Measurements from ENCODE around the gene PPM1M.

PPM1M gene

DNA sequence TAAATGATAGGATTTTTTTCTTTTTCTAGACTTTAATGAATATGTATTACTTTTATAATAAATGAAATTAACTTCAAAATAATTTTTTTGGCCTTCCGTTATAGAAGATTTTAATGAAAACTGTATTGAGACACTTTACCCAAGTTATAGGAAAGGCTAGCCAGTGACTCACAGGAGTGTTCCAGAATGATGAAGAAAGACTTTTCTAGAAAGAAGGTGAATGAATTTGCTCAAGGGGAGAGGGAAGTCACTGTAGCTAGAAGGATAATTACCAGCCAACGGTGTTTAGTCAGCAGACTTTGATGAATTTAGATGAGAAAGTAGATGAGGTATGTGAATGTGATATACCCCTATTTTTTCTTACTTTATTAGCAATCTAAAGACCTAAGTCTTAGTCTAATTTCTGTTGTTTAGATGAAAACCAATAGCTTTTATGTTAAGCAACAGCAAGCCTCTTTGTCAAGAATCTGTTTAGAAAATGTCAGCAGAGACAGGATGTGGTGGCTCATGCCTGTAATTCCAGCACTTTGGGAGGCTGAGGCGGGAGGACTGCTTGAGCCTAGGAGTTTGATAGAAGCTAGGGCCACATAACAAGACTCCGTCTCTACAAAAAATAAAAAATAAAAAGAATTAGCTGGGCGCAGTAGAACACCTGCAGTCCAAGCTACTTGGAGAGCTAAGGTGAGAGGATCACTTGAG lies 44.4 kb upstream of the PPM1M start:
- Histone ChIP-seq H3K4me1 (ENCODE audit: insufficient read depth, low read length, severe bottlenecking) (peaks cover 27% of the 10 kb centered on the region), H3K4me2 (ENCODE audit: low read length) (no peak overlapping the region), H3K9ac (ENCODE audit: low read length) (no peak overlapping the region)

DNA sequence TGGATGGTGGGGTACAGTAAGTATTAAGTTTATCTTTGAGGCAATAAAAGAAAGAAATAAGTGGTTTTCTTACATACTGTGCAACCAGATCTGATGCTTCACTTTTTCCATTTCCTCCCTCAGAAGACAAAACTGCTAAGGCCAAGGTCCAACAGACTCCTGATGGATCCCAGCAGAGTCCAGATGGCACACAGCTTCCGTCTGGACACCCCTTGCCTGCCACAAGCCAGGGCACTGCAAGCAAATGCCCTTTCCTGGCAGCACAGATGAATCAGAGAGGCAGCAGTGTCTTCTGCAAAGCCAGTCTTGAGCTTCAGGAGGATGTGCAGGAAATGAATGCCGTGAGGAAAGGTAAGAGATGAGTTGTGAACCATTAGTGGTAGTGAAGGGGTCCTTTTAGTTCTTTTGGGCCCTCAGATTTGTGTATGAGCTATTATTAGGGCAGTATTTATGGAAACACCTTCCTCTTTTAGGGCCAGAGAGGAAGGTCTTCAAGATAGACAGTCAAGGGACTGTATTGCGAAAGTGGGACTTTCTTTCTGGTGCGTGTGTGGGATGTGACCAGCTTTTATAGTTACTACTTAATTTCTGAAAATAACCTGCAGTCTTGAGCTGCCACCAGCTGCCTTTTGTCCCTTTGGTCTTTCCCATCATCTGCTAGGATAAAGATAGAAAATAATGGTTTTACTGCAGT lies 43.0 kb upstream of the PPM1M start:
- Histone ChIP-seq H3K27ac (ENCODE audit: low read depth, low read length, poor library complexity, severe bottlenecking) (no peak overlapping the region), H2AFZ (ENCODE audit: low read length) (no peak overlapping the region), H4K20me1 (ENCODE audit: insufficient read depth, low read length) (no peaks in the 10 kb centered on the region), H3K4me3 (ENCODE audit: low read depth, low read length, poor library complexity, severe bottlenecking) (no peak overlapping the region), H3K27me3 (ENCODE audit: insufficient read depth, low read length) (no peaks in the 10 kb centered on the region), H3K9me2 (ENCODE audit: low read depth, low read length) (no peaks in the 10 kb centered on the region), H3K4me2 (ENCODE audit: low read length) (no peak overlapping the region), H3K9me3 (ENCODE audit: low read length) (no peaks in the 10 kb centered on the region), H3F3A (ENCODE audit: insufficient read depth, low read length) (no peaks in the 10 kb centered on the region), H3K9ac (ENCODE audit: low read length) (no peak overlapping the region), H3K36me3 (ENCODE audit: insufficient read depth, low read length) (peaks cover 73% of the 10 kb centered on the region), H3K4me1 (ENCODE audit: insufficient read depth, low read length, severe bottlenecking) (peaks cover 23% of the 10 kb centered on the region), H3K79me2 (ENCODE audit: insufficient read depth, low read length) (no peaks in the 10 kb centered on the region)
- TF ChIP-seq CTCF (IDR thresholded peaks at IDR 0.05; ENCODE audit: low read length) (no peak), EZH2 (IDR thresholded peaks at IDR 0.05; ENCODE audit: borderline replicate concordance, low read length) (no peak)

More for the DNA sequence above, 44.4 kb upstream of the PPM1M start:
- Histone ChIP-seq H3F3A (ENCODE audit: insufficient read depth, low read length) (no peaks in the 10 kb centered on the region), H3K79me2 (ENCODE audit: insufficient read depth, low read length) (no peaks in the 10 kb centered on the region), H3K27ac (ENCODE audit: low read depth, low read length, poor library complexity, severe bottlenecking) (no peak overlapping the region), H3K9me3 (ENCODE audit: low read length) (no peaks in the 10 kb centered on the region), H3K27me3 (ENCODE audit: insufficient read depth, low read length) (no peaks in the 10 kb centered on the region), H3K4me3 (ENCODE audit: low read depth, low read length, poor library complexity, severe bottlenecking) (no peak overlapping the region), H3K36me3 (ENCODE audit: insufficient read depth, low read length) (peaks cover 62% of the 10 kb centered on the region), H3K9me2 (ENCODE audit: low read depth, low read length) (no peaks in the 10 kb centered on the region), H2AFZ (ENCODE audit: low read length) (no peak overlapping the region), H4K20me1 (ENCODE audit: insufficient read depth, low read length) (no peaks in the 10 kb centered on the region)
- TF ChIP-seq CTCF (IDR thresholded peaks at IDR 0.05; ENCODE audit: low read length) (no peak), EZH2 (IDR thresholded peaks at IDR 0.05; ENCODE audit: borderline replicate concordance, low read length) (no peak)

GRCh38 chr3:52203701-52204100 lies 41.9 kb upstream of the PPM1M start:
- H3F3A ChIP-seq (ENCODE audit: insufficient read depth, low read length): no peaks in the 10 kb centered on the region
- no peak overlapping the region for H2AFZ ChIP-seq (ENCODE audit: low read length)
- H3K27me3 ChIP-seq (ENCODE audit: insufficient read depth, low read length): no peaks in the 10 kb centered on the region
- H3K36me3 ChIP-seq (ENCODE audit: insufficient read depth, low read length): peaks cover 85% of the 10 kb centered on the region
- H3K4me3 ChIP-seq (ENCODE audit: low read depth, low read length, poor library complexity, severe bottlenecking): no peak overlapping the region
- H3K27ac ChIP-seq (ENCODE audit: low read depth, low read length, poor library complexity, severe bottlenecking): no peak overlapping the region
- TF ChIP-seq EZH2 (IDR thresholded peaks at IDR 0.05; ENCODE audit: borderline replicate concordance, low read length) (no peak), CTCF (IDR thresholded peaks at IDR 0.05; ENCODE audit: low read length) (no peak)
- H3K79me2 ChIP-seq (ENCODE audit: insufficient read depth, low read length): no peaks in the 10 kb centered on the region
- H3K9me2 ChIP-seq (ENCODE audit: low read depth, low read length): no peaks in the 10 kb centered on the region
- no peak overlapping the region for H3K4me2 ChIP-seq (ENCODE audit: low read length)
- H4K20me1 ChIP-seq (ENCODE audit: insufficient read depth, low read length): no peaks in the 10 kb centered on the region
- H3K9ac ChIP-seq (ENCODE audit: low read length): no peak overlapping the region
- H3K9me3 ChIP-seq (ENCODE audit: low read length): no peaks in the 10 kb centered on the region
- H3K4me1 ChIP-seq (ENCODE audit: insufficient read depth, low read length, severe bottlenecking): peaks cover 16% of the 10 kb centered on the region

Measured in OCI-LY1 (cell line).